Right lobe of liver (tissue), 4 donors: ENCODE measurements around the gene PLEKHF1.

Experiments
- CTCF ChIP-seq, 4 donors: fragments of 200-600 bp in 3 of 4; fragments of 450-650 bp in 1 of 4; IDR thresholded peaks; one replicate each; pipeline versions ENCODE4 v1.5.1 to v1.8.0; 2016 to 2022; ENCODE audit warnings: antibody characterized with exemption in 4 of 4, mild to moderate bottlenecking in 2 of 4
- POLR2A ChIP-seq: fragments of 450-650 bp; IDR thresholded peaks from one replicate; pipeline ENCODE4 v1.6.1; 2017; ENCODE audit warnings: antibody characterized with exemption, mild to moderate bottlenecking
- donor health status: DM: no; HTN: no; CAD: no.
- donor health status: DM: no; HTN: no; CAD: no.
- donor health status: DM: no; HTN: yes; CAD: no.

GRCh38 chr19:29700498-29700897, 35.2 kb downstream of the PLEKHF1 start:
- no peak for TF ChIP-seq CTCF (IDR thresholded peaks at IDR 0.05)
- no peak for TF ChIP-seq POLR2A
